ENCODE data around the gene PTPRC.

DNA sequence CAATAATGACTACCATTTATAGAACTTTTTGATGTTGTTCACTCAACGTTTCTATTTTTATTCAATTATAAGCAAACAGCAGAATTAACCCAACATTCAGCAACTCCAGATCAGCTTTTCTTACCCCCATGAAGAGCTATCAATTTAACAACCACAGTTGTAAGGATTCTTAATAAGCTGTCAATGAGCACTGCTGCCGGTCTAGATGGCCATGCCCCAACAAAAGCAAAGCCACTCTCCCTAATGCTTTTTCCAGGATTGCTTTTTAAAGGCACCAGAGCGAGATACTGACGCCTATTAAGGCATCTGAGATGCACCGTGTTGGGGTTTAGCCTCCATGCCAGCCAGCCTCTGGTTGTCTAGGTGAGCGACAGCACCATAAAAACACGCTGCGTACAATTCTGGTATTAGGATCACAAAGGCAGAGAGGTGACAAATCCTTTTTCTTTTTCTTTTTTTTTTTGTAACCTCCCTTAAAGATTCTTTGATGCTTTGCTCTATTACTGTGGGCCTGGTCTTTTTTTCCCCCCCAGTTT is 39.5 kb downstream of the PTPRC start:
- TF ChIP-seq, protein P1, sequence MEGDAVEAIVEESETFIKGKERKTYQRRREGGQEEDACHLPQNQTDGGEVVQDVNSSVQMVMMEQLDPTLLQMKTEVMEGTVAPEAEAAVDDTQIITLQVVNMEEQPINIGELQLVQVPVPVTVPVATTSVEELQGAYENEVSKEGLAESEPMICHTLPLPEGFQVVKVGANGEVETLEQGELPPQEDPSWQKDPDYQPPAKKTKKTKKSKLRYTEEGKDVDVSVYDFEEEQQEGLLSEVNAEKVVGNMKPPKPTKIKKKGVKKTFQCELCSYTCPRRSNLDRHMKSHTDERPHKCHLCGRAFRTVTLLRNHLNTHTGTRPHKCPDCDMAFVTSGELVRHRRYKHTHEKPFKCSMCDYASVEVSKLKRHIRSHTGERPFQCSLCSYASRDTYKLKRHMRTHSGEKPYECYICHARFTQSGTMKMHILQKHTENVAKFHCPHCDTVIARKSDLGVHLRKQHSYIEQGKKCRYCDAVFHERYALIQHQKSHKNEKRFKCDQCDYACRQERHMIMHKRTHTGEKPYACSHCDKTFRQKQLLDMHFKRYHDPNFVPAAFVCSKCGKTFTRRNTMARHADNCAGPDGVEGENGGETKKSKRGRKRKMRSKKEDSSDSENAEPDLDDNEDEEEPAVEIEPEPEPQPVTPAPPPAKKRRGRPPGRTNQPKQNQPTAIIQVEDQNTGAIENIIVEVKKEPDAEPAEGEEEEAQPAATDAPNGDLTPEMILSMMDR (IDR thresholded peaks at IDR 0.05), result no peak
- TF ChIP-seq POLR2A (IDR thresholded peaks at IDR 0.05), result no peak
- TF ChIP-seq POLR2AphosphoS5 (IDR thresholded peaks at IDR 0.05), result no peak
- TF ChIP-seq EP300 (IDR thresholded peaks at IDR 0.05), result no peak
